DMS 273 treated with DMSO at 0.1 percent for 48 hours (cell line): ENCODE results near the gene NPR3.
A peak's percentile ranks its signal among the peaks of the same experiment; 100 is the strongest.

Source experiments
- DNase-seq: peaks from one replicate; lab custom pipeline; 2025; lab: John Stamatoyannopoulos, UW

Gene NPR3

GRCh38 chr5:32710550-32711361 lies at the start of gene NPR3:
Gene NPR3 (plus strand): TSS chr5:32711321. CDS start chr5:32711777, 456 bp downstream.
- DNase-seq, result no peak

GRCh38 chr5:32664523-32664922 lies 46.6 kb upstream of the NPR3 start:
- DNase-seq, result no peak

GRCh38 chr5:32668552-32668951 lies 42.6 kb upstream of the NPR3 start:
- no peak for DNase-seq

- DNase-seq, result no peak
These were observed 37.8 kb upstream of the NPR3 start for GRCh38 chr5:32673272-32673671.

- DNase-seq, result no peak
These were observed 34.1 kb upstream of the NPR3 start for GRCh38 chr5:32677023-32677422.

GRCh38 chr5:32678472-32678871 lies 32.6 kb upstream of the NPR3 start:
- no peak for DNase-seq

GRCh38 chr5:32679218-32679617 lies 31.9 kb upstream of the NPR3 start:
- no peak for DNase-seq

GRCh38 chr5:32680183-32680582 lies 30.9 kb upstream of the NPR3 start:
- DNase-seq, result no peak

- DNase-seq, result no peak
These were observed 28.0 kb upstream of the NPR3 start for GRCh38 chr5:32683125-32683524.

- no peak for DNase-seq
These were observed 26.9 kb upstream of the NPR3 start for GRCh38 chr5:32684260-32684659.

- no peak for DNase-seq
These were observed 24.2 kb upstream of the NPR3 start for GRCh38 chr5:32686799-32687498.

- no peak for DNase-seq
These were observed 23.7 kb upstream of the NPR3 start for GRCh38 chr5:32687499-32687831.

GRCh38 chr5:32690153-32690552 lies 21.0 kb upstream of the NPR3 start:
- DNase-seq, result no peak

GRCh38 chr5:32690666-32691065 lies 20.5 kb upstream of the NPR3 start:
- DNase-seq, result no peak

GRCh38 chr5:32692036-32692746 lies 18.9 kb upstream of the NPR3 start:
- no peak for DNase-seq

GRCh38 chr5:32703957-32704356 lies 7.2 kb upstream of the NPR3 start:
- DNase-seq, result no peak

- DNase-seq, result no peak
These were observed 3.6 kb upstream of the NPR3 start for GRCh38 chr5:32707418-32707997.

GRCh38 chr5:32708949-32709348 lies 2.2 kb upstream of the NPR3 start:
- no peak for DNase-seq

- peak; percentile 12 for DNase-seq
These were observed 1.2 kb upstream of the NPR3 start for GRCh38 chr5:32709750-32710549.

GRCh38 chr5:32711362-32711680 lies 200 bp downstream of the NPR3 start:
- DNase-seq, result no peak

- DNase-seq, result no peak
These were observed 760 bp downstream of the NPR3 start for GRCh38 chr5:32711681-32712480.
